ENCODE results near the gene TUBB3. TPM values are rescaled to one million over a fixed set of nuclear protein-coding genes. Genes with fewer than 3 reads are reported as not detected.

TUBB3 gene
- total RNA-seq, 1 experiment from 2014 or later = 205 TPM

GRCh38 chr16:89952049-89952448, 28.9 kb downstream of the TUBB3 start:
- no peak for ATAC-seq
- no TSS peak for BruUV-seq (replicated peaks)

GRCh38 chr16:89952551-89952950, 29.4 kb downstream of the TUBB3 start:
- H3K27ac ChIP-seq (ENCODE audit: low read length) = no peak overlapping the region
- H3K27me3 ChIP-seq (ENCODE audit: control insufficient read depth, insufficient read depth, low read length) = no peaks in the 10 kb centered on the region
- BruUV-seq (replicated peaks) = TSS peak; percentile 79
- DNase-seq (ENCODE audit: low read depth, low spot score) (no peak), ATAC-seq (no peak)
- 0 out of 2 replicates have a peak, but pooled peaks cover 4% of the 10 kb centered on the region for H3K4me1 ChIP-seq (ENCODE audit: control insufficient read depth, insufficient read depth, low read length)
- ChIA-PET POLR2A (no interaction called here), CTCF (no interaction called here)
- TF ChIP-seq TCF7L2 (IDR thresholded peaks at IDR 0.05; ENCODE audit: low read depth, low read length) (no peak), SIN3A (IDR thresholded peaks at IDR 0.05; ENCODE audit: borderline replicate concordance, insufficient read depth, low read depth, low read length) (no peak), CTCF (IDR thresholded peaks at IDR 0.05) (no peak), REST (IDR thresholded peaks at IDR 0.05; ENCODE audit: insufficient read depth in 1 of 2, low read depth in 2 of 2, low read length in 1 of 2) (no peak), POLR2AphosphoS5 (IDR thresholded peaks at IDR 0.05; ENCODE audit: low read depth, low read length) (no peak)
- no peak overlapping the region for H3K4me3 ChIP-seq (ENCODE audit: low read depth in 2 of 2, low read length in 2 of 2)
- H3K9me3 ChIP-seq (ENCODE audit: control insufficient read depth, insufficient read depth, low read depth, low read length) = no peaks in the 10 kb centered on the region
- intact Hi-C loops (cut with micrococcal nuclease; ENCODE audit: unreplicated experiment) = no loop called here
- no peaks in the 10 kb centered on the region for H3K36me3 ChIP-seq (ENCODE audit: control insufficient read depth, insufficient read depth, low read length)
- in situ Hi-C loops (cut with HindIII; ENCODE audit: low pct_unique_long_range_greater_than_20kb, low sequenced_read_pairs) = no loop called here

More at GRCh38 chr16:89952049-89952448, 28.9 kb downstream of the TUBB3 start:
- H3K4me1 ChIP-seq (ENCODE audit: control insufficient read depth, insufficient read depth, low read length) = 0 out of 2 replicates have a peak, but pooled peaks cover 4% of the 10 kb centered on the region
- TF ChIP-seq CTCF (IDR thresholded peaks at IDR 0.05) (no peak), POLR2AphosphoS5 (IDR thresholded peaks at IDR 0.05; ENCODE audit: low read depth, low read length) (no peak), TCF7L2 (IDR thresholded peaks at IDR 0.05; ENCODE audit: low read depth, low read length) (no peak), REST (IDR thresholded peaks at IDR 0.05; ENCODE audit: insufficient read depth in 1 of 2, low read depth in 2 of 2, low read length in 1 of 2) (no peak)
- H3K4me3 ChIP-seq (ENCODE audit: low read depth in 2 of 2, low read length in 2 of 2) = no peak overlapping the region
- in situ Hi-C loops (cut with HindIII; ENCODE audit: low pct_unique_long_range_greater_than_20kb, low sequenced_read_pairs) (no loop called here), intact Hi-C loops (cut with micrococcal nuclease; ENCODE audit: unreplicated experiment) (no loop called here)
- POLR2A ChIA-PET = no interaction called here
- no peaks in the 10 kb centered on the region for H3K36me3 ChIP-seq (ENCODE audit: control insufficient read depth, insufficient read depth, low read length)
- H3K27me3 ChIP-seq (ENCODE audit: control insufficient read depth, insufficient read depth, low read length) = no peaks in the 10 kb centered on the region
- no peaks in the 10 kb centered on the region for H3K9me3 ChIP-seq (ENCODE audit: control insufficient read depth, insufficient read depth, low read depth, low read length)
- DNase-seq (ENCODE audit: low read depth, low spot score) = no peak
- no peak overlapping the region for H3K27ac ChIP-seq (ENCODE audit: low read length)
- CTCF ChIA-PET = no interaction called here
